ENCODE results near the gene CCL25. TPM values are rescaled to one million over a fixed set of nuclear protein-coding genes. Genes with fewer than 3 reads are reported as not detected.

CCL25 gene
- polyA plus RNA-seq, 1 of the 3 experiments (the other 2 are of a cell fraction), result not detected

DNA sequence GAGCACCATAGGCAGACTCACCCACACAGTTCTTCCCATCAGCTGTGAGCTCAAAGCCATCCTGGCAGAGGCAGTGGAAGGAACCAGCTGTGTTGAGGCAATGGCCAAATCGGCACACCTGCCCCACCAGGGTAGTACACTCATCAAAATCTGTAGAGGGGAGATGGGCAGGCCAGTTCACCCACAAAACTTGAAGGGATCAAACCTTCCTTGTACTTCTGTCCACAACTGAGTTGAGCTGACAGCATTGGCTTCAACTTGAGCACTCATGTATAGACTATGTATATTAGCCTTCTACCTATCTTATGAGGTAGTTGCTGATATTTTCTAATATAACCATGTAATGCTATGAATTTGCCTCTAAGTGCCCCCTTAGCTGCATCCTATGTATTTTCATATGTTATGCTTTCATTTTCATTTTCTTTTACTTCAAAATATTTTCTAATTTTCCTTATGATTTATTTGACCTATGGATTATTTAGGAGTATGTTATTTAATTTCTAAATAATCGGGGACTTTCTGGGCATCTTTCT, 42.9 kb downstream of the CCL25 start:
- TF ChIP-seq, protein P1, sequence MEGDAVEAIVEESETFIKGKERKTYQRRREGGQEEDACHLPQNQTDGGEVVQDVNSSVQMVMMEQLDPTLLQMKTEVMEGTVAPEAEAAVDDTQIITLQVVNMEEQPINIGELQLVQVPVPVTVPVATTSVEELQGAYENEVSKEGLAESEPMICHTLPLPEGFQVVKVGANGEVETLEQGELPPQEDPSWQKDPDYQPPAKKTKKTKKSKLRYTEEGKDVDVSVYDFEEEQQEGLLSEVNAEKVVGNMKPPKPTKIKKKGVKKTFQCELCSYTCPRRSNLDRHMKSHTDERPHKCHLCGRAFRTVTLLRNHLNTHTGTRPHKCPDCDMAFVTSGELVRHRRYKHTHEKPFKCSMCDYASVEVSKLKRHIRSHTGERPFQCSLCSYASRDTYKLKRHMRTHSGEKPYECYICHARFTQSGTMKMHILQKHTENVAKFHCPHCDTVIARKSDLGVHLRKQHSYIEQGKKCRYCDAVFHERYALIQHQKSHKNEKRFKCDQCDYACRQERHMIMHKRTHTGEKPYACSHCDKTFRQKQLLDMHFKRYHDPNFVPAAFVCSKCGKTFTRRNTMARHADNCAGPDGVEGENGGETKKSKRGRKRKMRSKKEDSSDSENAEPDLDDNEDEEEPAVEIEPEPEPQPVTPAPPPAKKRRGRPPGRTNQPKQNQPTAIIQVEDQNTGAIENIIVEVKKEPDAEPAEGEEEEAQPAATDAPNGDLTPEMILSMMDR (IDR thresholded peaks at IDR 0.05), result no peak
- Histone ChIP-seq H3K9me3 (0 out of 2 replicates have a peak, but pooled peaks cover 7% of the 10 kb centered on the region), H3K27me3 (ENCODE audit: insufficient read depth) (no peaks in the 10 kb centered on the region), H3K79me2 (ENCODE audit: insufficient read depth) (no peaks in the 10 kb centered on the region), H3K4me3 (ENCODE audit: low read depth in 2 of 2, low read length in 1 of 2) (no peak overlapping the region), H2AFZ (ENCODE audit: low read depth) (no peak overlapping the region), H3K4me2 (no peak overlapping the region), H3K4me1 (ENCODE audit: control insufficient read depth in 1 of 2, insufficient read depth in 2 of 2, low read depth in 1 of 2, low read length in 1 of 2) (no peaks in the 10 kb centered on the region), H3K9me2 (no peaks in the 10 kb centered on the region), H4K20me1 (ENCODE audit: insufficient read depth) (no peaks in the 10 kb centered on the region), H3F3A (replicated peaks; ENCODE audit: insufficient read depth) (no peaks in the 10 kb centered on the region), H3K9ac (no peak overlapping the region), H3K27ac (ENCODE audit: low read depth in 2 of 2, low read length in 1 of 2) (no peak overlapping the region), H3K36me3 (replicated peaks in 1 of 2; ENCODE audit: control insufficient read depth in 1 of 2, insufficient read depth in 2 of 2, low read length in 1 of 2) (no peaks in the 10 kb centered on the region)
- WGBS (ENCODE audit: low lambda C conversion rate), result 38% methylated on average over 2 of the region's 2 CpGs
- no peak for DNase-seq
- ChIA-PET CTCF (interaction anchor here (1.6 kb wide), 1 partner anchor 18 kb away, joined by 3 read pairs; no protein-coding TSS in a partner anchor), POLR2A (no interaction called here)

DNA sequence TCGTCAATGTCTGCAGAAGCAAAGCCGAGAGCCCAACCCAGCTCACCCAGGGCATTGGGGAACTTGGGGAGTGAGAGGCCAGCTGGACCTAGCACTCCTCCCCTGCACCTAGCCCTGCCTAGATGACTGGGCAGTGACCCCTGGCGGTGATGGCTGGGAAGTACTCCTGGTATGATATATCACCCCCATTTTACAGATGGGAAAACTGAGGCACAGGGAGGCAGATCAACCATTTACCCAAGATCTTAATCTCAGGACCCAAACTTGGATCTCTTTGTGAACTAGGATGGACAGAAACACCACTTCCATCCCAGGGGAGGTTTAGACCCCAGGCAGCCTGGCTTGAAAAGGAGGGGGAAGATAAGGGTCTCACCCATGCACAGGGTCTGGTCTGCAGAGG, 43.5 kb downstream of the CCL25 start:
- Histone ChIP-seq H3K9me2 (no peaks in the 10 kb centered on the region), H3K4me1 (ENCODE audit: control insufficient read depth in 1 of 2, insufficient read depth in 2 of 2, low read depth in 1 of 2, low read length in 1 of 2) (no peaks in the 10 kb centered on the region), H3K27me3 (ENCODE audit: insufficient read depth) (no peaks in the 10 kb centered on the region), H3K79me2 (ENCODE audit: insufficient read depth) (no peaks in the 10 kb centered on the region), H3K27ac (ENCODE audit: low read depth in 2 of 2, low read length in 1 of 2) (no peak overlapping the region), H3K9ac (no peak overlapping the region), H3K4me2 (no peak overlapping the region), H4K20me1 (ENCODE audit: insufficient read depth) (no peaks in the 10 kb centered on the region), H3K36me3 (replicated peaks in 1 of 2; ENCODE audit: control insufficient read depth in 1 of 2, insufficient read depth in 2 of 2, low read length in 1 of 2) (no peaks in the 10 kb centered on the region), H3K4me3 (ENCODE audit: low read depth in 2 of 2, low read length in 1 of 2) (no peak overlapping the region), H3K9me3 (0 out of 2 replicates have a peak, but pooled peaks cover 7% of the 10 kb centered on the region), H3F3A (replicated peaks; ENCODE audit: insufficient read depth) (no peaks in the 10 kb centered on the region), H2AFZ (ENCODE audit: low read depth) (no peak overlapping the region)
- ChIA-PET CTCF (interaction anchor here (1.6 kb wide), 1 partner anchor 19 kb away, joined by 3 read pairs; no protein-coding TSS in a partner anchor), POLR2A (no interaction called here)
- WGBS (ENCODE audit: low lambda C conversion rate), result 86% methylated on average over 1 of the region's 3 CpGs
- DNase-seq, result no peak
- TF ChIP-seq NFIC (IDR thresholded peaks at IDR 0.05; ENCODE audit: borderline replicate concordance) (no peak), POLR2AphosphoS5 (IDR thresholded peaks at IDR 0.05; ENCODE audit: low read depth, low read length) (no peak), RCOR1 (IDR thresholded peaks at IDR 0.05; ENCODE audit: low read length) (no peak), ELF1 (IDR thresholded peaks at IDR 0.05) (no peak), TEAD4 (IDR thresholded peaks at IDR 0.05; ENCODE audit: borderline replicate concordance, insufficient read depth) (no peak), EP300 (IDR thresholded peaks at IDR 0.05; ENCODE audit: borderline replicate concordance in 1 of 2, low read depth in 1 of 2, low read length in 1 of 2) (no peak), TAF1 (IDR thresholded peaks at IDR 0.05; ENCODE audit: borderline replicate concordance, low read depth, low read length) (no peak)
- TF ChIP-seq, protein P2, sequence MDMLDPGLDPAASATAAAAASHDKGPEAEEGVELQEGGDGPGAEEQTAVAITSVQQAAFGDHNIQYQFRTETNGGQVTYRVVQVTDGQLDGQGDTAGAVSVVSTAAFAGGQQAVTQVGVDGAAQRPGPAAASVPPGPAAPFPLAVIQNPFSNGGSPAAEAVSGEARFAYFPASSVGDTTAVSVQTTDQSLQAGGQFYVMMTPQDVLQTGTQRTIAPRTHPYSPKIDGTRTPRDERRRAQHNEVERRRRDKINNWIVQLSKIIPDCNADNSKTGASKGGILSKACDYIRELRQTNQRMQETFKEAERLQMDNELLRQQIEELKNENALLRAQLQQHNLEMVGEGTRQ (IDR thresholded peaks at IDR 0.05; ENCODE audit: borderline replicate concordance, low read depth, low read length), result no peak
- TF ChIP-seq, protein P3, sequence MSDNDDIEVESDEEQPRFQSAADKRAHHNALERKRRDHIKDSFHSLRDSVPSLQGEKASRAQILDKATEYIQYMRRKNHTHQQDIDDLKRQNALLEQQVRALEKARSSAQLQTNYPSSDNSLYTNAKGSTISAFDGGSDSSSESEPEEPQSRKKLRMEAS (IDR thresholded peaks at IDR 0.05; ENCODE audit: low read depth), result no peak
- TF ChIP-seq, protein P4, sequence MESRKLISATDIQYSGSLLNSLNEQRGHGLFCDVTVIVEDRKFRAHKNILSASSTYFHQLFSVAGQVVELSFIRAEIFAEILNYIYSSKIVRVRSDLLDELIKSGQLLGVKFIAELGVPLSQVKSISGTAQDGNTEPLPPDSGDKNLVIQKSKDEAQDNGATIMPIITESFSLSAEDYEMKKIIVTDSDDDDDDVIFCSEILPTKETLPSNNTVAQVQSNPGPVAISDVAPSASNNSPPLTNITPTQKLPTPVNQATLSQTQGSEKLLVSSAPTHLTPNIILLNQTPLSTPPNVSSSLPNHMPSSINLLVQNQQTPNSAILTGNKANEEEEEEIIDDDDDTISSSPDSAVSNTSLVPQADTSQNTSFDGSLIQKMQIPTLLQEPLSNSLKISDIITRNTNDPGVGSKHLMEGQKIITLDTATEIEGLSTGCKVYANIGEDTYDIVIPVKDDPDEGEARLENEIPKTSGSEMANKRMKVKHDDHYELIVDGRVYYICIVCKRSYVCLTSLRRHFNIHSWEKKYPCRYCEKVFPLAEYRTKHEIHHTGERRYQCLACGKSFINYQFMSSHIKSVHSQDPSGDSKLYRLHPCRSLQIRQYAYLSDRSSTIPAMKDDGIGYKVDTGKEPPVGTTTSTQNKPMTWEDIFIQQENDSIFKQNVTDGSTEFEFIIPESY (IDR thresholded peaks at IDR 0.05; ENCODE audit: borderline replicate concordance, low read depth), result no peak

All from SK-N-SH (cell line).